Measurements from ENCODE around the gene THSD1.

DNA sequence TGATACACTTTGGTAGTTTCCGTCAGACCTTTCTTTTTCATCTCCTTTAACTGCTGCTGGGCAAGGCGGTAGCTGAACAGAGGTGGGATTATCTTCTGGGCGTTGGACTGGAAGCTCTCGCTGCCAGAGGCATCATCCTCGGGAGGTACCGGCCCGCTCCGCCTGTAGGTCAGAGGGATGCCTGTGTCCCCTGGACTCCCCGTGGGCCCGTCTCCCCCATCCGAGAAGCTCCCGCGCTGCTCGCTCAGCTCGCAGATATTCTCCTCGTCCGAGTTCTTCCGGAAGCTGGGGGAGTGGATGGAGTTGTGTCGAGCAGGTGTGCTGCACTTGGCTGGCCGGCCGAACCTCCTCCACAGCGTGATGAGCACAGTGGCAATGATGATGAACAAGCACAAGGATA lies 27.7 kb downstream of the THSD1 start:
- TF ChIP-seq POLR2A (IDR thresholded peaks at IDR 0.05; ENCODE audit: low read depth, low read length) (no peak), POLR2AphosphoS5 (IDR thresholded peaks at IDR 0.05; ENCODE audit: low read depth, low read length) (no peak), TAF1 (IDR thresholded peaks at IDR 0.05; ENCODE audit: borderline replicate concordance, low read depth, low read length) (no peak)
